K562 (cell line): Measurements from ENCODE around the gene SENP3. TPM values are rescaled to one million over a fixed set of nuclear protein-coding genes. Genes with fewer than 3 reads are reported as not detected.

Experiments used
- BCOR ChIP-seq: fragments of 450-650 bp; IDR thresholded peaks from 2 replicates; pipeline ENCODE4 v1.6.1; 2016
- CEBPB ChIP-seq: fragments of 450-650 bp; IDR thresholded peaks from 2 replicates; pipeline ENCODE4 v1.6.1; 2016; ENCODE audit warnings: missing genetic modification characterization, missing compliant biosample characterization
- CREM ChIP-seq: IDR thresholded peaks from 2 replicates; pipeline ENCODE4 v1.6.1; 2014; ENCODE audit warnings: antibody characterized with exemption, low read depth
- E2F3 ChIP-seq: fragments of 250-450 bp; sonication (Bioruptor Pico); IDR thresholded peaks from 2 replicates; pipeline ENCODE4 v1.4.0; 2020; ENCODE audit warnings: mild to moderate bottlenecking
- ETV1 ChIP-seq: fragments of 450-650 bp; conservative IDR thresholded peaks from 2 replicates; pipeline ENCODE4 v1.6.1; 2016; ENCODE audit warnings: missing genetic modification characterization, control low read depth, low read depth, missing compliant biosample characterization
- GABPB1 ChIP-seq: sonication (generic); formaldehyde crosslinking; IDR thresholded peaks from 2 replicates; pipeline ENCODE4 v1.8.0; 2022; ENCODE audit warnings: mild to moderate bottlenecking, missing genetic modification reagents
- HDAC2 ChIP-seq: fragments of 450-650 bp; IDR thresholded peaks from 2 replicates; pipeline ENCODE4 v1.6.1; 2016; ENCODE audit warnings: mild to moderate bottlenecking
- HDGF ChIP-seq: fragments of 450-650 bp; IDR thresholded peaks from 2 replicates; pipeline ENCODE4 v1.6.1; 2016
- MEF2D ChIP-seq: conservative IDR thresholded peaks from 2 replicates; pipeline ENCODE4 v1.6.1; 2016; ENCODE audit warnings: low read depth, missing genetic modification characterization, missing compliant biosample characterization
- NCOA2 ChIP-seq, 2 experiments: fragments of 450-650 bp; IDR thresholded peaks; 2 replicates each; pipeline ENCODE4 v1.6.1; 2018; ENCODE audit warnings: mild to moderate bottlenecking in 2 of 2, moderate library complexity in 1 of 2; ENCODE audit not compliant: partially characterized antibody in 2 of 2
- NFRKB ChIP-seq: fragments of 450-650 bp; IDR thresholded peaks from 2 replicates; pipeline ENCODE4 v1.6.1; 2016; ENCODE audit warnings: low read depth
- PHF21A ChIP-seq: fragments of 450-650 bp; IDR thresholded peaks from 2 replicates; pipeline ENCODE4 v1.6.1; 2017; ENCODE audit warnings: low read depth, borderline replicate concordance
- PURB ChIP-seq: sonication (generic); formaldehyde crosslinking; IDR thresholded peaks from 2 replicates; pipeline ENCODE4 v1.9.0; 2021; ENCODE audit warnings: low read depth, mild to moderate bottlenecking, missing genetic modification reagents
- TCF3 ChIP-seq: sonication (generic); formaldehyde crosslinking; IDR thresholded peaks from 2 replicates; pipeline ENCODE4 v1.4.0; 2020; ENCODE audit warnings: mild to moderate bottlenecking, missing genetic modification reagents
- ZFX ChIP-seq: sonication (generic); formaldehyde crosslinking; IDR thresholded peaks from 2 replicates; pipeline ENCODE4 v1.8.0; 2022; ENCODE audit warnings: mild to moderate bottlenecking, missing genetic modification reagents, moderate library complexity
- polyA plus RNA-seq, 8 experiments: library from polyadenylated mRNA; depleted of rRNA in 4 of 8; stranded (reverse) in 5 of 8; unstranded in 3 of 8; fragments of >200 nt; fragmentation: Nextera tagmentation in 2 of 8; fragmentation: Illumina TruSeq in 1 of 8; extraction: Ambion mirVana in 2 of 8; extraction: Trizol in 1 of 8; gene quantifications; 2 replicates each; pipeline versions ENCODE4 v1.2.1 to v1.2.3, GENCODE V29; 2011 to 2014; ENCODE audit warnings: inconsistent platforms in 1 of 8, missing spikeins in 1 of 8
- total RNA-seq, 7 experiments: library from RNA; depleted of rRNA in 6 of 7; stranded (reverse); fragments of >200 nt in 6 of 7; fragmentation: Illumina TruSeq in 2 of 7; extraction: Trizol in 2 of 7; gene quantifications; 2 replicates each; pipeline versions ENCODE4 v1.2.1 to v1.2.3, GENCODE V29; 2011 to 2021; ENCODE audit warnings: low replicate concordance in 1 of 7
- TF ChIP-seq, protein P1 (sequence below), 2 experiments: fragments of 450-650 bp in 1 of 2; sonication (generic) in 1 of 2; formaldehyde crosslinking in 1 of 2; IDR thresholded peaks; 2 replicates each; pipeline versions ENCODE4 v1.7.1 to v1.9.0; 2016 to 2022; ENCODE audit warnings: inconsistent platforms in 1 of 2, mild to moderate bottlenecking in 1 of 2, missing genetic modification reagents in 1 of 2
- TF ChIP-seq, protein P2 (sequence below): fragments of 200-800 bp; sonication (Bioruptor generic); IDR thresholded peaks from 2 replicates; pipeline ENCODE4 v1.6.1; 2017; ENCODE audit warnings: missing genetic modification characterization, missing compliant biosample characterization

SENP3 gene
- total and polyA plus RNA-seq, 9 of the 15 experiments (the other 6 are each of a cell fraction or from before 2014, with no cell fraction given) = 0.63 to 102 (median 78.8) TPM

DNA sequence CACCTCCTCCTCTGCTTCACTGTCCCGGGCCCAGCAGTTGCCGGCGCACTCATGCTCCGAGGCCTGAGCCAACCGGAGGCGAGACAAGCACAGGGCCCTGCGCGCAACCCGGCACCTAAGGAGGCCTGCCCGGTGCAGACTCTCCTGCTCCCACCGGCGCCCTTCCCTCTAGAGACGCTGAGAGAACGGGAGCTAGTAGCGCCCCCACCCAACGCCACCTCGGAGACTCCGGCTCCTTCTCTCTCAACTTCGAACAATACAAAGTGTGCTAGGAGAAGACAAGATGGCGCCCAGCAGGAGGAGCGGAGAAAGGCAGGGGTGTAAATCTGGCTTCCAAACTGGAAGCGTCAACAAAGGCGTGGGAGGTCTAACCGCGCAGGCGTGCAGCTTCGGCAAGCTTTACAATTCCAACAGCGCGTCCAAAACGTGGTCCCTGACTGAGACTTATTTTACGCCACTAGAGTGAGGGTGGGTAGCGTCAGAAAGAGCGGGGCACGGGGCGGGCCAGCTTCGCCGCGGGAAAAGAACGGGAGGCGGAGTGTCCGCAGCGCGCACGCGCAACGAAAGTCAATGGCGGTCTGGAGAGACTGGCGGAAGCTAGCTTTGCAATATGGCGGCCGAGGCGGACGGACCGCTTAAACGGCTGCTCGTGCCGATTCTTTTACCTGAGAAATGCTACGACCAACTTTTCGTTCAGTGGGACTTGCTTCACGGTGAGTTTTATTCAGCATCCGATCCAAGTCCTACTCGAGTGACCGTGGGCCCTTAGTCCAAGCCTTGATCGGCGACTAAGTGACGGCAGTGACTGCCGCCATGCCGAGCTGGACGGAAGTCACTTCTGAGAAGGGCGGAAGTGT lies 21.8 kb downstream of the SENP3 start, which contains the start of gene MPDU1 (continued):
- TF ChIP-seq CREM (peak; percentile 85), CEBPB (tag) (no peak), PHF21A (0 out of 2 replicates have a peak, but pooled peaks have one; percentile 35), HDAC2 (0 out of 2 replicates have a peak, but pooled peaks have one; percentile 54), NFRKB (peak; percentile 99), ETV1 (tag) (no peak; the same call in none of the 2 replicates), TCF3 (no peak), BCOR (no peak), PURB (CRISPR knock-in tag) (no peak), NCOA2 (IDR thresholded peaks at IDR 0.05; ENCODE audit: partially characterized antibody in 2 of 2) (peak in 1 of 2 experiments; percentile 79), HDGF (0 out of 2 replicates have a peak, but pooled peaks have one; percentile 33), E2F3 (CRISPR knock-in tag) (0 out of 2 replicates have a peak, but pooled peaks have one; percentile 34), MEF2D (tag) (peak; percentile 57; the same call in 1 of the 2 replicates), ZFX (CRISPR knock-in tag) (peak; percentile 91), GABPB1 (peak; percentile 92)
- TF ChIP-seq, protein P1, sequence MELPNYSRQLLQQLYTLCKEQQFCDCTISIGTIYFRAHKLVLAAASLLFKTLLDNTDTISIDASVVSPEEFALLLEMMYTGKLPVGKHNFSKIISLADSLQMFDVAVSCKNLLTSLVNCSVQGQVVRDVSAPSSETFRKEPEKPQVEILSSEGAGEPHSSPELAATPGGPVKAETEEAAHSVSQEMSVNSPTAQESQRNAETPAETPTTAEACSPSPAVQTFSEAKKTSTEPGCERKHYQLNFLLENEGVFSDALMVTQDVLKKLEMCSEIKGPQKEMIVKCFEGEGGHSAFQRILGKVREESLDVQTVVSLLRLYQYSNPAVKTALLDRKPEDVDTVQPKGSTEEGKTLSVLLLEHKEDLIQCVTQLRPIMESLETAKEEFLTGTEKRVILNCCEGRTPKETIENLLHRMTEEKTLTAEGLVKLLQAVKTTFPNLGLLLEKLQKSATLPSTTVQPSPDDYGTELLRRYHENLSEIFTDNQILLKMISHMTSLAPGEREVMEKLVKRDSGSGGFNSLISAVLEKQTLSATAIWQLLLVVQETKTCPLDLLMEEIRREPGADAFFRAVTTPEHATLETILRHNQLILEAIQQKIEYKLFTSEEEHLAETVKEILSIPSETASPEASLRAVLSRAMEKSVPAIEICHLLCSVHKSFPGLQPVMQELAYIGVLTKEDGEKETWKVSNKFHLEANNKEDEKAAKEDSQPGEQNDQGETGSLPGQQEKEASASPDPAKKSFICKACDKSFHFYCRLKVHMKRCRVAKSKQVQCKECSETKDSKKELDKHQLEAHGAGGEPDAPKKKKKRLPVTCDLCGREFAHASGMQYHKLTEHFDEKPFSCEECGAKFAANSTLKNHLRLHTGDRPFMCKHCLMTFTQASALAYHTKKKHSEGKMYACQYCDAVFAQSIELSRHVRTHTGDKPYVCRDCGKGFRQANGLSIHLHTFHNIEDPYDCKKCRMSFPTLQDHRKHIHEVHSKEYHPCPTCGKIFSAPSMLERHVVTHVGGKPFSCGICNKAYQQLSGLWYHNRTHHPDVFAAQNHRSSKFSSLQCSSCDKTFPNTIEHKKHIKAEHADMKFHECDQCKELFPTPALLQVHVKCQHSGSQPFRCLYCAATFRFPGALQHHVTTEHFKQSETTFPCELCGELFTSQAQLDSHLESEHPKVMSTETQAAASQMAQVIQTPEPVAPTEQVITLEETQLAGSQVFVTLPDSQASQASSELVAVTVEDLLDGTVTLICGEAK (IDR thresholded peaks at IDR 0.05) = peak; percentile 98
- TF ChIP-seq, protein P1 (CRISPR knock-in tag; IDR thresholded peaks at IDR 0.05) = no peak
- TF ChIP-seq, protein P2, sequence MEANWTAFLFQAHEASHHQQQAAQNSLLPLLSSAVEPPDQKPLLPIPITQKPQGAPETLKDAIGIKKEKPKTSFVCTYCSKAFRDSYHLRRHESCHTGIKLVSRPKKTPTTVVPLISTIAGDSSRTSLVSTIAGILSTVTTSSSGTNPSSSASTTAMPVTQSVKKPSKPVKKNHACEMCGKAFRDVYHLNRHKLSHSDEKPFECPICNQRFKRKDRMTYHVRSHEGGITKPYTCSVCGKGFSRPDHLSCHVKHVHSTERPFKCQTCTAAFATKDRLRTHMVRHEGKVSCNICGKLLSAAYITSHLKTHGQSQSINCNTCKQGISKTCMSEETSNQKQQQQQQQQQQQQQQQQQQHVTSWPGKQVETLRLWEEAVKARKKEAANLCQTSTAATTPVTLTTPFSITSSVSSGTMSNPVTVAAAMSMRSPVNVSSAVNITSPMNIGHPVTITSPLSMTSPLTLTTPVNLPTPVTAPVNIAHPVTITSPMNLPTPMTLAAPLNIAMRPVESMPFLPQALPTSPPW (CRISPR knock-in tag) = peak; percentile 78
